Peyer's patch (tissue), 4 donors: ENCODE results near the gene APH1B. TPM values are rescaled to one million over a fixed set of nuclear protein-coding genes. Genes with fewer than 3 reads are reported as not detected.
A peak's percentile ranks its signal among the peaks of the same experiment; 100 is the strongest.

ENCODE experiments used
- DNase-seq, 3 donors: peaks; one replicate each; pipeline ENCODE4 v3.0.0-alpha.2; 2017 to 2019
- H3K27ac ChIP-seq, 4 donors: fragments of 200-600 bp; sonication (generic); one replicate each; pipeline ENCODE4 v1.5.1; 2016 to 2019
- H3K27me3 ChIP-seq, 2 donors: fragments of 200-600 bp; sonication (generic); one replicate each; pipeline ENCODE4 v1.5.1; 2019
- H3K36me3 ChIP-seq, 3 donors: fragments of 200-600 bp; sonication (generic); one replicate each; pipeline ENCODE4 v1.5.1; 2016 to 2019
- H3K4me1 ChIP-seq, 4 donors: fragments of 200-600 bp; sonication (generic); one replicate each; pipeline ENCODE4 v1.5.1; 2016 to 2019
- H3K4me3 ChIP-seq, 4 donors: fragments of 200-600 bp; sonication (generic); 1 replicate in 3 of 4; 2 replicates in 1 of 4; pipeline ENCODE4 v1.5.1; 2016 to 2019; ENCODE audit warnings: mild to moderate bottlenecking in 1 of 4
- H3K9me3 ChIP-seq, 4 donors: fragments of 200-600 bp; sonication (generic); one replicate each; pipeline ENCODE4 v1.5.1; 2016 to 2019; ENCODE audit warnings: mild to moderate bottlenecking in 1 of 4
- CTCF ChIP-seq, 6 experiments: fragments of 450-650 bp in 4 of 6; fragments of 200-600 bp in 2 of 6; sonication (generic) in 1 of 6; IDR thresholded peaks; one replicate each; pipeline ENCODE4 v1.5.1; 2017 to 2019; ENCODE audit warnings: antibody characterized with exemption in 6 of 6, mild to moderate bottlenecking in 3 of 6, moderate library complexity in 1 of 6
- POLR2A ChIP-seq, 2 donors: fragments of 450-650 bp; IDR thresholded peaks; one replicate each; pipeline ENCODE4 v1.5.1; 2017; ENCODE audit warnings: antibody characterized with exemption in 2 of 2, mild to moderate bottlenecking in 2 of 2, moderate library complexity in 2 of 2
- total RNA-seq, 4 donors: library from RNA; depleted of rRNA; stranded (reverse); fragments of >200 nt; gene quantifications; one replicate each; pipeline ENCODE4 v1.1.0, GENCODE V29; 2016

APH1B gene
- total RNA-seq, 4 donors from 2014 or later, result 3.3 to 4.8 (median 3.9) TPM

DNA sequence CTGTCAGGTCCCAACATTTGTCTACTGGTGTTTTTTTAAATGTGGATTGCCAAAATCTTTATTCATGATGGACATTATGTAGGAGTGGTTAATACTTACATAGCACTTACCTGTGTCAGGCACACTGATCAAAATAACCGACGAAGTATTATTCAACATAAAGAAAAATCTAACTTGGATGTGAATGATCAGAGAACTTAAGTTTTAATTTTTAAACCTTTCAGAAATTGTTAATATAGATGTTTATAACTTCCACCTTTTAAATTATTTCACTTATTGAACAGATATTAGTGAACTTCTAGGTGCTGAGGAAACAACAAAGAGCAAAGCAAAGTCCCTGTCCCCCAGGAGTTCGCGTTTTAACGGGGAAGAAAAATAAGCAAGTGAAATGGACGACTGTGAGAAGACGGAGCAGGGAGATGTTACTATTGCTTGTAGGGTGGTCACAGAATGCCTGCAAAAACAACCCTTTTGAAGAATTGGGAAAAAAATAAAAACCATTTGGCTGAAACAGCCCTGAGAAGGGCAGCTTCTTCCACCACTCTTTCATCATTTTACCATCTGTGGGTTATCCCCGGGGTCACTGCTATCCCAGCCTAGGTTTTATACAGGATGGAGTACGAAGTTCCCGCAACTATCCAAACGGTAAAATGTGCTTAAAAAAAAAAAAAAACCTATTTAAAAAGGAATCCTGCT is 915 bp upstream of the APH1B start:
- peak overlapping the region; percentile 83 to 91 (median 86) for H3K4me3 ChIP-seq
- H3K9me3 ChIP-seq, result no peaks in the 10 kb centered on the region
- no peak for DNase-seq
- H3K27ac ChIP-seq, result peak overlapping the region; percentile 76 to 89 (median 85)
- no peaks in the 10 kb centered on the region for H3K36me3 ChIP-seq
- TF ChIP-seq POLR2A (IDR thresholded peaks at IDR 0.05) (no peak), CTCF (IDR thresholded peaks at IDR 0.05) (no peak)
- peaks cover 0 to 7% (median 2%) of the 10 kb centered on the region in 4 donors for H3K4me1 ChIP-seq
- H3K27me3 ChIP-seq, result no peaks in the 10 kb centered on the region

- peaks cover 0 to 7% (median 2%) of the 10 kb centered on the region in 4 donors for H3K4me1 ChIP-seq
- no peaks in the 10 kb centered on the region for H3K9me3 ChIP-seq
- H3K27ac ChIP-seq, result peak overlapping the region; percentile 76 to 89 (median 85)
- no peaks in the 10 kb centered on the region for H3K36me3 ChIP-seq
- no peaks in the 10 kb centered on the region for H3K27me3 ChIP-seq
- TF ChIP-seq POLR2A (IDR thresholded peaks at IDR 0.05) (no peak), CTCF (IDR thresholded peaks at IDR 0.05) (no peak)
- DNase-seq, result no peak
- H3K4me3 ChIP-seq, result peak overlapping the region; percentile 83 to 91 (median 86)
These were observed 570 bp downstream of the APH1B start for GRCh38 chr15:63277893-63278456.

DNA sequence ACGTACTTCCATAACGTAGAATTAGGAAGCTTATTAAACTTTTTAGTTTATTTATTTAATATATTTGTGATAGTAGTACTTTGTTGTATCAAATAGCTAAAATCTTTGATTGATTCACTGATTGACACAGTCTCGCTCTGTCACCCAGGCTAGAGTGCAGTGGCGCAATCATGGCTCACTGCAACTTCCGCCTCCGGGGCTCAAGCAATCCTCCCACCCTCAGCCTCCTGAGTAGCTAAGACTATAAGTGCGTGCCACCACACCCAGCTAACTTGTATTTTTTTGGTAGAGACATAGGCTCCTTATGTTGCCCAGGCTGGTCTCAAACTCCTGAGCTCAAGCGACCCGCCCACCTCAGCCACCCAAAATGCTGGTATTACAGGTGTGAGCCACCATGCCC is 5.7 kb downstream of the APH1B start:
- TF ChIP-seq POLR2A (IDR thresholded peaks at IDR 0.05) (no peak), CTCF (IDR thresholded peaks at IDR 0.05) (no peak)
- Histone ChIP-seq H3K27ac (no peak overlapping the region), H3K4me1 (peaks cover 0 to 4% (median 1%) of the 10 kb centered on the region in 4 donors), H3K36me3 (peaks cover 0 to 2% (median 0%) of the 10 kb centered on the region in 3 donors), H3K27me3 (no peaks in the 10 kb centered on the region), H3K4me3 (no peak overlapping the region), H3K9me3 (no peaks in the 10 kb centered on the region)
- no peak for DNase-seq

DNA sequence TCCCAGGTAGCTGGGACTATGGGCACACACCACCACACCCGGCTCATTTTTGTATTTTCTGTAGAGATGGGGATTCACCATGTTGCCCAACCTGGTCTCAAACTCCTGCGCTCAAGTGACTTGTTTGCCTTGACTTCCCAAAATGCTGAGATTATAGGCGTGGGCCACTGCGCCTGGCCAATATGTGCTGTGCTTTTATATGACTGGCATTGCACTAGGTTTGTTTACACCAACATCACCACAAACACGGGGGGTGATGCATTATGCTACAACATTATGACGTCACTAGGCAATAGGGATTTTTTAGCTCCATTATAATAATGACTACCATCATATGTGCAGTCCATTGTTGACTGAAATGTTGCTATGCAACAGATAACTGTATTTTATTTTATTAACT is 6.9 kb downstream of the APH1B start:
- H3K27ac ChIP-seq, result no peak overlapping the region
- H3K27me3 ChIP-seq, result no peaks in the 10 kb centered on the region
- no peaks in the 10 kb centered on the region for H3K9me3 ChIP-seq
- peaks cover 0 to 4% (median 0%) of the 10 kb centered on the region in 4 donors for H3K4me1 ChIP-seq
- DNase-seq, result no peak
- H3K36me3 ChIP-seq, result peaks cover 0 to 2% (median 0%) of the 10 kb centered on the region in 3 donors
- TF ChIP-seq CTCF (IDR thresholded peaks at IDR 0.05), result no peak
- no peak for TF ChIP-seq POLR2A (IDR thresholded peaks at IDR 0.05)
- no peak overlapping the region for H3K4me3 ChIP-seq

DNA sequence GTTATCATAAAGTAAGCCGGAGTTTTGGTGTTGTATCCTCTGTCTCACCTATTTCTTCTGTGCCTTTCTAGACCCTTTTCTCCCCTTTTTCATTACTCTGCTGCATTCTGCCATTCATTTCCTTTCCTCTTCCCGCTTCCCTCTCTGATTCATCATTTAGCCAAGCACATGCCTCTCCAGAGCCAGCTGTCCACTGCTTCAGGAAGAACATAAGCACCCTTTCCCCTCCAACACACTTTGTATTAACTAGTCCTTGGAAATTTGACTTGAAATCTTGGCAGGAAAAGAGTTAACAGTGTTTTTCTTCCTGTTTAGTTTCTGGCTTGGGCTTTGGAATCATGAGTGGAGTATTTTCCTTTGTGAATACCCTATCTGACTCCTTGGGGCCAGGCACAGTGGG is 9.7 kb downstream of the APH1B start:
- no peak overlapping the region for H3K27ac ChIP-seq
- no peak for DNase-seq
- no peak for TF ChIP-seq POLR2A (IDR thresholded peaks at IDR 0.05)
- TF ChIP-seq CTCF (IDR thresholded peaks at IDR 0.05), result no peak
- H3K27me3 ChIP-seq, result no peaks in the 10 kb centered on the region
- H3K4me1 ChIP-seq, result peaks cover 0 to 4% (median 0%) of the 10 kb centered on the region in 4 donors
- H3K36me3 ChIP-seq, result peaks cover 0 to 2% (median 0%) of the 10 kb centered on the region in 3 donors
- H3K4me3 ChIP-seq, result no peak overlapping the region
- no peaks in the 10 kb centered on the region for H3K9me3 ChIP-seq
